GM21529 (cell line): ENCODE measurements around the gene TXNDC5.
"Not testable (repeated sequence)": the region's sequence is repeated elsewhere in the genome, so short reads cannot be mapped to it uniquely, and the experiment has no call there.

Source experiments
- ATAC-seq: cut with Tn5 transposase; IDR thresholded peaks from one replicate; pipeline ENCODE4 v1.9.1; 2021; ENCODE audit not compliant: unreplicated experiment

The TXNDC5 gene

DNA sequence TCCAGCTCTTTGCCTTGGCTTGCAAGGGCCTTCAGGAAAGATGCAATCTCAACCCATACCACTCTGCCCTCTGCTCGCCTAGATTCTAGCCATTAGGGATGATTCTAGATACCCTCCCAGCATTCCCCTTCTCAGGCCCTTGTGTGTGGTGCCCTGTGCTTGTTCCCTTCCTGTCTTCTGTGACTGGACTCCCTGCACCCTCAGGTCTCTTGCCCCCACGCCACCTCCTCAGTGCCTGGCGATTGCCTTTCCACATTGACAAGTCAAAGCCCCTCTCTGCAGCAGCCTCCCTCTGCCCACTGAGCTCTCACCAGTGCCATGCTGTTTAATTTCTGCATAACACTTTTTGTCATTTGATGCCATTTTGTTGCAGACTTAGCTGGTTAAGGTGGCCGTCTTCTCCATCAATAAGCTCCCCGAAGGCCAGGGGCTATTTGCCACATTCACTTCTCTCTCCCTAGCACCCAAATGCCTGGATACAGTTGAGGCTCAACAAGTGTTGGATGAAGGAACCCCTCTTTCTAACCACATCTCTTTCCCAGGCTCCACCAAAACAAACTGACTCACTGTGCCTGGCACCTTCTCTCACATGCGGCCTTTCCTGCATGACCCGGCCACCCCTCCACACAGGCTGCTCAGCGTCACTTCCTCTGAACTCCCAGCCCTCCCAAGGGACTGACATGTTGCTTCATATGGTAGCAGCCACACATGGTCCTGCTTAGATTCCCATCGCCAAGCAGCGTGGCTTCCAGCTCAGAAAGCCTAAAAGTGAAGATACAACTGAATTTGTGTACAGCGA lies 4.6 kb upstream of the TXNDC5 start:
- ATAC-seq = no peak

DNA sequence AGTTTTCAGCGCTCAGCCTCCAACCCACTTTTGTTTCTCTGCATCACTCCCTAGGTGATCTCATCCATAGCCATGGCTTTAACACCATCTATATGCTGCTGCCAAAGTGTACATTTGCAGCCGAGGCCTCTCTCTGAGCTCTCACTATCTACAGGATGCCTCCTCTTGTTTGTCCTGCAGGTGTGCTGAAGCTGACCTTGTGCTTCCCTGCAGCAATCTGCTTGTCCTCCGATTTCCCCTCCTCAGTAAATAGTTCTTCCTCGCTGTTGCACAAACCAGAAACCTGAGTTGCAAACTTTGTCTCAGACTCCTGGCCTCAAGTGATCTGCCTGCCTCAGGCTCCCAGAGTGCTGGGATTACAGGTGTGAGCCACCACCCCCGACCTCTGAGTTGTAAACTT lies 3.7 kb upstream of the TXNDC5 start:
- no peak for ATAC-seq

DNA sequence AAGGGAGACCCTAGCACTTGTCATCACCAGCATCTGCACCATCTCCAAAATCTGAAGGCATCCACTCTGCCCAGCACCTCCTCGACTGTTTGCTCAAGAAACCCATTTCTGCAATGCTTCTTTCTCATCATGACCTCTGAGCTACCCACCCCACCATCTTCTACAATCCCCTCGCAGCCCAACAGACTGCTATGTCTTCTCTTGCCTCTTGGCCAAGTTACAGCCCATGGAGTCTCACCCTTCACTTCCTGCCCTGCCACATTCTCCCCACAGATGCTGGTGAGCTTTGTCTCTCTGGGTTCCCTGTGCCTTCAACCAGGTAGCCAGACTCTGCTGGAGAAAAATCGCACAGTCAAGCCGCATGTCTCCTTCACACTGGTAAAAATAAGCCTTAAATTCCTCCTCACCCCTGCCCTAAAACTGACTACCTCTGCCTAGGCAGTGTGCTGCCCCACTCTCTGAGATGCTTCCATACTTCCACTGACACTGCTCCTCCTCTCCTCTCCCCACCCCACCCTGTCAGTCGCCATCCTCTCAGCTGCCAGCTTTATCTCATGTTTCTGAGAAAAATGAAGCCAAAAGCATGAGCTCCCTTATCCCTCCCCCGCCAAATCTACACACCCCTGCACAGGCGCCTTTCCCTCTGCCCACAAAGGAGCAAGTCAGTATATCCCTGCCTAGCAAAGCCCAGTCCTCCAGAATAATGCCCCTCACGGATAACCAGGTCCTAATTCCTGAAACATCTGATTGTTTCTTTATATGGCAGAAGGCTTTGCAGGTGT lies 2.3 kb upstream of the TXNDC5 start:
- ATAC-seq = no peak

DNA sequence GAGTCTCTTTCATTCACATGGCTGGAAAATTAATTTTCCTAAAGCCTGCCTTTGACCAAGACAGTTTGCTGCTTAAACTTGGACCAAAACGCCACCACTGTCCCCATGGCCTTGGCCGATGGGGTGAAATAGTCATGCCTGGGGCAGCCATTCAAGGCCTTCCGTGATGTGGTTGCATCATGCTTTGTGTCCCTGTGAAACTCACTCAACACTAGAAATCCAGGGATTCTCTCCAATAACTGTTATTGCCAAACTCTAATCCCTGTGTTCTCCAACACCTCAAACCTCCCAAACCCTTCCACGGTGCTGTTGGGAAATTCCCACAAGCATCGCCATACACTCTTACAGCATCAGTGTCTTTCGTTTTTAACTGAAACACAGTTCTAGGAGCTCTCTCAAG lies 1.4 kb upstream of the TXNDC5 start:
- no peak for ATAC-seq

DNA sequence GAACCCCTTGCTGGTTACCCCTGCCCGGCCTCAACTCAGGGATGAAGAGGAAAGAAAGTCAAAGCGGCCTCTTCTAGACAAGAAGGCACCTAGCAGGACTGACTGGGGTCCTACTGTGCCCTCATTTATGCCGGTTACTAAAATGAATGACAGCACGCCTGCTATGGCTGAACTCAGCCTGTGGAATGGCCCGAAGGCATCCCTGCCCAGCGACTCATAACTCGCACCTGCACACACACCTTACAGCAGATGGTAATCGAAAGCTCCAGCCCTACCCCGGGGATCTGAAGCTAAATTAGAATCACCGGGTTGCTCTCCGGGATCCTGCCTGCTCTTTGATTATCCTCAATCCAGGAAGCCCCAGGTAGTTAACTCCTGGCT lies 747 bp upstream of the TXNDC5 start:
- no peak for ATAC-seq

DNA sequence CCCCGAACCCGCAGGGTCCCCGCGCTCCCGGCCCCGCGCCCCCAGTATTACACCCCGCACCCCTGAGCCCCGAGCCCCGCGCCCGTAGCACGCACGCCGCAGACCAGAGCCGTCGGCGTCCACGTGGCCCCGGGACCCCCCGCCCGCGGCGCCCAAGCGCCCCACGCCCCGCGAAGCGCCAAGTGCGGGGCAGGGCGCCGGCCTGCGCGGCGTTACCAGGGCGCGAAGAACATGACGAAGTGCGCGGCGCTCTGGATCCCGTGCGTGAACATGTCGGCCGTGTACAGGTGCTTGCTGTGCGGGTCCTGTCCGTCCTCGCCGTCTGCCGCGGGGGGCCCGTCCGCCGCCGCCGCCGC lies 312 bp downstream of the TXNDC5 start:
- ATAC-seq = peak; percentile 16

DNA sequence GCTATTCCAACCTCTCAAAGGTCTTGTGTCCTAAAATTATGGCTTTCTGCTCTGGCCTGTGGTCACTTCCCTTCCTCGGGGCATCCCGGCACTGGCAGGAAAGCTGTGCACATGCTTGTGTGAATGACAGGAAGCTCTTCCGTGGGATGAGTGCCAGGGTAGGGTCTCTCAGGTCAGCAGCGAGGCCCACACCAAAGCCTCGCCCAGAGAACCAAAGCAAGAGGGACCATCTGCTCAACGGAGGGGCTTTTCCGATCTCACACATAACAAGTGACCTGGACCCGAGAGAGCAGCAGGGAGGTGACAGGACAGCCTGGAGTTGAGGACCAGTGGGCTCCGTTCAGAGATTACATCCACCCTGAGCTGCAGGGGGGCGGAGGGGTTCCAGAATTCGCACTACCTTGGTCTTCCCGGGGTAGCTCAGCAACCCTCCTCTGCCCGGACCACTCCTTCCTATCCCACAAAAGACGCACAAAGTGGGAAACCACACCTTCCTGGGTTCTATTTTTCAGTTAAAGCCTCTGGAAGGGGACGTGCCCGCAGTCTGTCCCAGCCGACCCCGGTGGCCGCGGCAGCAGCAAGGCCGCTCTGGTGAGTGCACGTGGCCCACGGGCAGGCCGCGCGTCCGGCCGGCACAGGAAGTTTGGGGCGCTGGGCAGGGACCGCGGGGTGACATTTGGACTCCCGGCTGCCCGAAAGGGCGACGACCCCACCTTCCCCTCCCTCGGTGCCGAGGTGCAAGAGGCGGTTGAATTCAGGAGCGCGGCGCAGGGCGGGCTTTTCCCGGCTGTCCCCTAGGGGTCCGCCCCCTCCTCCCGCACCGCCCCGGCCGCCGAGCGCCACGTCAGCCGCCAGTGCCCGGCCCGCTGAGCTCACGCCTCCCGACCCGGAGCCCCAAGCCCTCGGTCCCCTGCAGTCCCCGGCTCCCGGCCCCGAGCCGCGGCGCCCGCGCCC lies 988 bp downstream of the TXNDC5 start:
- ATAC-seq = peak; percentile 43

DNA sequence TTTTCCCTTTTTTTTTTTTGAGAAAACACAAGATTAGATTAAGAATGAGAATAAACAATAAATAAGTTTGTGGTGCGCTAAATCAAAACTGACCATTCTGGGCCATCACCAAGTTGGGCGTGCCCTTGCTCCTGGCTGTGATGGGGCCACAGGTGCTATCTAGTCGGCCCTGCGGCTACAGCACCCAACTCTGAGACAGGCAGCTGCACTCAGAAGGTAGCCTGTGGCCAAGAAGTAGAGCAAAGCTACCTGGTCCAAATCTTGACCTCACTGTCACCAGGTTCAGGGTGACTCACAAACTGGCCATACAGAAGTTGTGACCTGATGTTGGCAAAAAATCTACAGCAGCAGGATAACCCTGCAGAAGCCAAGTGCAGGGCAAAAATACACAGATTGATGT lies 3.4 kb downstream of the TXNDC5 start:
- no peak for ATAC-seq

DNA sequence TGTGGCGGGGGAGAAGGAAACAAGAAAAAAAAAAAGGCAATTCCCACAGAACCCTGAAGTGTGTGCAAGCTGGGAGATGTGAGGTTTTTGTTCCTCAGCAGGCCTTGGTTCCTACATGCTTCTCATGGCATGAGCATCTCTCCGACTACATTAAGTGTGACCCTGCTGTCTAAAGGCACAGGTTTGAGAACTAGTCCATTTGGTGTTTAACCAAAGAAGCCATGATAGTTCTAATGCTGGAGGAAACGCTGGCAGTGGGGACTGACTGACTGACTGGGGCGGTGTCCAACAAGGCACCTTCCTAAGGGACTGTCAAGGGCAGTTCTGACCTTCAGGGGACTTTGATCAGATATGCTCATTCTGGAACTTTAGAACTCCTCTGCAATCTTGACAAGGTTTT lies 3.8 kb downstream of the TXNDC5 start:
- ATAC-seq = no peak

DNA sequence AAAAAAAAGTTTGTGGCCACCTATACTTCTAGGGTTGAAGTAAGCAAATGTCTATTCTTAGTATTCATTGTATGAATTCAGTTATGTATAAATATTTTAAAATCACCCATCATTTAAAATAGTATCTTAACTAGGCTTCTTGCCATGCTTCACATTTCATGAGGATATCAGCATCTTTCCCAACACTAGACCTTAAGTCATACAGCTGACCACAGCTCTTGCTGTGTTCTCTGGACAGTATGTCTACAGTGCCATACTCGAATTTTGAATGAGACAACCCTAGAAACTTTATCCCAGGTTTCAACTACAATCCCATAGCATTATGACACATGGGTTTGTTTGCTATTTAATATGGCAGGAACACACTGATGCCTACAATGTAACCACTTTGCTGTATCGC lies 5.2 kb downstream of the TXNDC5 start:
- no peak for ATAC-seq

DNA sequence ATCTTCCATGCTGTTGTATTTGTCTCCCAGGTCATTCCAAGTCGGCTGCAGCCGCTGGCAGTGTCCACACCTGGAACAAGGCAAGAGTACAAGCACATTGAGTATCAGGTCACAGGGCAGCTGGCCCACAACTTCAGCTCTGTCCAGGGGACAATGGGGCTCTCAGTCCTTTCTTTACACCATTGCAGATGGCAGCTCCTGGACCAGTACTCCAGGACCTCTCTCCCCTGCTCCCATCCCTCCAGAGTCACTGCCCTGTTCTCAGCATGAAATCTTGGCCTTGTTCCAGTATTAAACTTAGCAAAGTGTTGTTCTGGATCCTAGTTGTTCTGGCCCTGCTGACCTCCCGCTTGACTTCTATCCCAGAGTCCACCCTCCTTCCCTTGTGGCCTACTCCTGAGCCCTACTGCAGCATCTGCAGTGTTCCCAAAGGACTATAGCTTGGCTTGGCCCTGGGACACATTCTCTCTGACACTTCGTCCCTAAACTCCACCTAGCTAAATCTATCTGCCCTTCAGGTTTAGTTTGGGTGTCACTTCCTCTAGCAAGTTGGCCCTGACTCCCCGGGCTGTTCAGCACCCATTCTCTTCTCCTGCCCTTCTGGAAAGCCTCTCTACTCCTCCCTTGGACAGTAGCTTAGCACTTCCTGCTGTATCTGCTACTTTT lies 5.8 kb downstream of the TXNDC5 start:
- ATAC-seq = no peak

DNA sequence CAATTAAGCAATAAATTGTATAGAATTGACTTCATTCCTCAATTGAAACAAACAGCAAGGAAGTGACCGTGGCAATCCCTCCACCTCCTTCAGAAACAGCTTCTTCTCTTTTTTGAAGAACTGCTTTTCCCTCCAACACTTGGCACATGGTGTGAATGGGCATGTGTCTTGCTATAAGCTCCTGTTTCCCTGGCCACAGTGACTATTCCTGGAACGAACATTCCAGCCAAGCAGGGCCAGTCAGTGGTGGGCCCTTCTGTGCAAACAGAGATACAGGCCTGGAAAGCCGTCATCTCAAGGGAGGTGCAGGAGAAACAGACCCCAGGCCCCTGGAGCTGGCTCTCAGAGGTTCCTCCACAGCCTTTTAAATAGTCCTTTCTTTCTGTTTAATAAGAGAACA lies 6.9 kb downstream of the TXNDC5 start:
- no peak for ATAC-seq

DNA sequence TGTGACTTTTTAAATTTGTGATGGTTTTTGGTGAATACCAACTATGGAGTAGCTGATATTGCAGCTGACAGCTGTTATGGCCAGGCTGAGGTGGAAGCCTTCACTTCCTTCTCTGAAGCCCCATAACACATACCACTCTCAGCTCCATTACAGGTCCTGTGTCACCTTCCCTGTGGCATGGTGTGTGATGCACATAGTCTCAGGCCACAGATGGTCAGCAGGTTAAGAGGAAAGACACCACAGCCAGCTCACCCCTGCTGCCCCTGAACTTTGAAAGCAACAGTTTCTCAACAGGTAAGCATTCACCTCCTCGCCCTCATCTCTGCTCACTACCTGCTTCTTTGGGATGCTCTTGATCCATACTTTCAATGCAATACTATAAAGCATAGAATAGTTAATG lies 7.7 kb downstream of the TXNDC5 start:
- ATAC-seq = no peak

DNA sequence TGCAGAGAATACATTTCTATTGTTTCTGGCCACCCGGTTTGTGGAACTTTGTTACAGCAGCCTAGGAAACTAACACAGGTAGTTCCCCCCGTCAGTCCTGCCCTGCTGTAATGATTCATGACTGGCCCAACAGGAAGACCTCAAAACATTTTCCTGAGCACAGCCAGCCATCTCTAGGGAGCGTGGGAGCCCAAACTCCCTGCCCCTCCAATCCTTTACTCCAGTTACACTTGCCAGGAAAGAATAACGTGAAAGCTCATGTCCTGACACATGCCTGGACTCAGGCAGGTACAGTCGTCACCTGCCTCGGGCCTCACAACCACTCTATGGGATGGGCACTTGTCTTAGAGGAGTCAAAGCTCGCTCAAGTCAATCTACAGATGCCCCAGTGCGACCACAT lies 8.4 kb downstream of the TXNDC5 start:
- ATAC-seq = no peak

DNA sequence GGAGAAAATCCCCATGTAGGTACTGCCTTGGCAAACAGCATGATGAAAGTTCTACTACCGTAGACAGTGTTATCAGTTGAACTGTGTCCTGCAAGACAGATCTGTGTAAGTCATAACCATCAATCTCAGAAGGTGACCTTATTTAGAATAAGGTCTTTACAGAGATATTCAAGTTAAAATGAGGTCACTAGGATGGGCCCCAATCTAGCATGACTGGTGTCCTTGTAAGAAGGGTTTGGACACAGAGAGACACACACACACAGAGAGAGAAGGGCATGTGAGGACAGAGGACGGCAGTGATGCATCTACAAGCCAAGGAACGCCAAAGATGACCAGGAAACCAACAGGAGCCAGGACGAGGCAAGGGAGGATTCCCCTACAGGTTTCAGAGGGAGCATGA lies 8.8 kb downstream of the TXNDC5 start:
- no peak for ATAC-seq

DNA sequence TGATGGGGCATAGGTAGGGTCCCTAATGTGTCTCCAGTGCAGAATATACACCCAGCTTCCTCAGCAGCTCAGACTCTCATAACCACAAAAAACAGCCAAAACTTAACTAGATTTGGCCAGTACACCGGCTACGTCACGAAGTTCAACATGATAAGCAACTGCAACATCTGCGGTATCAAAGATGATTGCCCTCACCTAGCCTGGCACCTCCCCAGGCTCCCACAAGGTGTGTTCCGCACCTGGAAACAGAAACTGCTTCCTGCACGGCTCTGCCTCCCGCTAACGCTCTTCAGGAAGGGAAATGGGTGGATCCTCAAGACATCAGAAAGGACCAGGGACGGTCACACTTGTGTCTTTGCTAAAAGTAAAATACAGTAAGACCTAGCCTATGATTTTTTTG lies 9.5 kb downstream of the TXNDC5 start:
- no peak for ATAC-seq

DNA sequence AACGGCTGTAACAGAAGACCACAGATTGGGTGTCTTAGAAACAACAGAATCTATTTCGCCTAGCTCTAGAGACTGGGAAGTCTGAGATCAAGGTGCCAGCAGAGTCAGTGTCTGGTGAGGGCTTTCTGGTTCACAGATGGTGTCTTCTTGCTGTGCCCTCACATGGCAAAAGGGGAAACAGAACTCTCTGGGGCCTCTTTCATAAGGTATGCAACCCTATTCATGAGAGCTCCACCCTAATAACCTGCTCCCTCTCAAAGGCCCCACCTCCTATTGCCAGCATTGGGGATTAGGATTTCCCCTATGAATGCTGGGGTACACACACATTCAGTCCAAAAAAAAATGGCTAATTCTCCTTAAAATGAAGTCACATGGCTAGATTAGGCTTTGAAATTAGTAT lies 10.0 kb downstream of the TXNDC5 start:
- ATAC-seq = peak; percentile 34

DNA sequence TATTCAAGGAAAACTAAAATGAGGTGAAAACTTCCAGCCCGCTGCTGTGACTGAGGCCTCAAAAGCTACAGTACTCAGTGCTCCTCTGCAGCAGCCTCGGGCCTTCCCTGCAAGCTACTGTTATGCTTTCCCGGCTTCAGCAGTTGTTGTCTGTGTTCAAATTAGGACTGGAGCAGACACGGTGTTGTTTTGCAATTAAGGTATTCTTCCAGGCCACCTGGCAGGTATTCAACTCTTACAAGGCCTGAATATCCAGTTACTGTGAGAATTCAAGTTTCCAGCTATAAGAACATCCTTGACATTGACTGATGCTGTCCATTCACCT lies 10.7 kb downstream of the TXNDC5 start:
- no peak for ATAC-seq

DNA sequence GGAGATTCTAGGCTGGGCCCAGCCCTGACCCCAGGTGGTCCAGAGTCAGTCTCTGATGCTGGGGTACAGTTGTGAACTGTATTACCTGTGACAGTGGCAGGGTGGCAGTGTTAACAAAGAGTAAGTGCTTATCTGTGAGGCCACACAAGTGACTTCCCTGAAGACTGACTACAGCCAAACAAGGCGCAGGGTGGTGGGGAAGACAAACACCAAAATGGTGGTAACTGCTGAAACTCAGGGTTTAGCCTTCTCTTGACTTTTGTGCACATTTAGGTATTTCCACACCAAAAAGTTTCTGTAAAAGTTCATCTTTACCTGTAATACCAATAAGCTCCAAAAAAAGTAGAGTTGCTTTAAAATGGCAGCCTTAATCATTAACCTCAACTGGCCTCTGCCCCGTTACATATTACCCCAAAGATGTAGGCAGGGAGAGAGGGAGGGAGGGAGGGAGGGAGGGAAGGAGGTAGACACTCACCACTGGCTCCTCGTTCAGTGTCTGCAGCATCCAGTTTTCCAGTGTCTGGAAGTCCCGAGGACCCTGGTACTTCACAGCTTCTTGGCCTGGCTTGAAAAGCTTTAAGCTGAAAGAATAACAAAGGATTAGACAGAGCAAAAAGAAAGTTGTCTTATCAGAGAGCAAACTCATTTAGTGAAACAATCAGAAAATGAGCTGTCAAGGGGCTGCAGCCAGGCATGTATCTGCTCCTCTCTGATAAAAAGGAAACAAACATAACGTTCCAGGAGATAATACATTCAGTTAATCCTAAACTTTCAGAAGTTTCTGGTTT lies 11.3 kb downstream of the TXNDC5 start:
- peak; percentile 38 for ATAC-seq

DNA sequence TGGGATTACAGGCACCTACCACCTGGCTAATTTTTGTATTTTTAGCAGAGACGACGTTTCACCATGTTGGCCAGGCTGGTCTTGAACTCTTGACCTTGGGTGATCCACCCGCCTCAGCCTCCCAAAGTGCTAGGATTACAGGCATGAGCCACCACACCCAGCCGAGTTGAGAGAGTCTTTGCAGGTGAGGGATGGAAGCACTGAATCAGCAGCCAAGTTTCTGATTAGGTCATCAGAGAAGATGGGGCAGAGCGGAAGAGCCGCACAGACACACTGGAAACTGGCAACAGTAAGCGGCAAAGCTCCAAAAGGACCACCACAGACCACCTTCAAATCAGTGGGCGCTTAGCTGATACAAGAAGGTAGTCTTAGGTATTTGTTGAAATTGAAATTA lies 12.4 kb downstream of the TXNDC5 start:
- ATAC-seq = not testable (repeated sequence)
